Caco-2 (cell line): ENCODE results near the gene SCG5. TPM values are rescaled to one million over a fixed set of nuclear protein-coding genes. Genes with fewer than 3 reads are reported as not detected.

ENCODE experiments used
- BruUV-seq: library from RNA; stranded (reverse); fragments of 400-500 nt; replicated peaks from 2 replicates; lab custom pipeline; 2021; lab: Mats Ljungman, UMichigan
- CTCF ChIA-PET: fragments of 300-600 bp; sonication (Branson Sonifier 250); formaldehyde crosslinking; loops from one replicate; lab custom pipeline; 2022; ENCODE audit warnings: antibody characterized with exemption; lab: Charles Lee
- POLR2A ChIA-PET: fragments of 300-600 bp; sonication (Branson Sonifier 250); formaldehyde crosslinking; loops from one replicate; lab custom pipeline; 2022; ENCODE audit warnings: antibody characterized with exemption; lab: Charles Lee
- DNase-seq, 2 experiments: peaks; one replicate each; pipeline versions ENCODE4 v3.0.0 to v3.0.0-alpha.2; 2020 to 2022
- H3K27me3 ChIP-seq: replicated peaks from 2 replicates; pipeline ENCODE4 v1.6.0; 2011; ENCODE audit warnings: low read length; ENCODE audit not compliant: control insufficient read depth, insufficient read depth
- H3K36me3 ChIP-seq: 2 replicates; pipeline ENCODE4 v1.5.1; 2011; ENCODE audit warnings: low read length; ENCODE audit not compliant: control insufficient read depth, insufficient read depth
- H3K4me1 ChIP-seq: fragments of 250-450 bp; sonication (Bioruptor Pico); 2 replicates; pipeline ENCODE4 v1.5.1; 2020; ENCODE audit warnings: mild to moderate bottlenecking
- H3K4me3 ChIP-seq: 2 replicates; pipeline ENCODE4 v1.5.1; 2011; ENCODE audit warnings: low read depth, mild to moderate bottlenecking, control low read depth, low read length
- H3K9me3 ChIP-seq: fragments of 250-450 bp; sonication (Bioruptor Pico); 2 replicates; pipeline ENCODE4 v1.5.1; 2020; ENCODE audit warnings: mild to moderate bottlenecking, moderate library complexity
- H3K27ac Mint-ChIP-seq: one replicate; pipeline ENCODE4 v1.8.0; 2022; ENCODE audit warnings: mixed read lengths; ENCODE audit not compliant: unreplicated experiment
- H3K27me3 Mint-ChIP-seq: one replicate; pipeline ENCODE4 v1.8.0; 2022; ENCODE audit warnings: mixed read lengths; ENCODE audit not compliant: insufficient read depth, unreplicated experiment
- H3K36me3 Mint-ChIP-seq: one replicate; pipeline ENCODE4 v1.8.0; 2022; ENCODE audit warnings: mild to moderate bottlenecking, mixed read lengths; ENCODE audit not compliant: insufficient read depth, unreplicated experiment
- H3K4me1 Mint-ChIP-seq: one replicate; pipeline ENCODE4 v1.8.0; 2022; ENCODE audit warnings: low read depth, mixed read lengths; ENCODE audit not compliant: unreplicated experiment
- H3K4me3 Mint-ChIP-seq: one replicate; pipeline ENCODE4 v1.8.0; 2022; ENCODE audit warnings: mild to moderate bottlenecking, moderate library complexity, mixed read lengths; ENCODE audit not compliant: unreplicated experiment
- H3K9me3 Mint-ChIP-seq: one replicate; pipeline ENCODE4 v1.8.0; 2022; ENCODE audit warnings: mixed read lengths; ENCODE audit not compliant: unreplicated experiment
- intact Hi-C: fragments of 100-400 bp; cut with micrococcal nuclease; formaldehyde crosslinking; loops from one replicate; pipeline ENCODE4 v1.10.0; 2022; ENCODE audit not compliant: unreplicated experiment
- total RNA-seq: library from RNA; stranded (reverse); gene quantifications from 2 replicates; pipeline ENCODE4 v1.2.3, GENCODE V29; 2022
- TF ChIP-seq, protein P1 (sequence below), 2 experiments: fragments of 200-600 bp in 1 of 2; IDR thresholded peaks; 1 replicate in 1 of 2; 2 replicates in 1 of 2; pipeline versions ENCODE4 v1.5.1 to v1.8.0; 2011 to 2022; ENCODE audit warnings: antibody characterized with exemption in 1 of 2, control low read depth in 1 of 2, inconsistent platforms in 1 of 2, low read depth in 1 of 2, low read length in 1 of 2, mild to moderate bottlenecking in 1 of 2, moderate library complexity in 1 of 2; ENCODE audit not compliant: insufficient read depth in 1 of 2, severe bottlenecking in 1 of 2, unreplicated experiment in 1 of 2

Gene SCG5
- total RNA-seq, 1 experiment from 2014 or later: 1.5 TPM

GRCh38 chr15:32718821-32719716 lies 77.6 kb downstream of the SCG5 start:
- H3K4me3 ChIP-seq: peak overlapping the region; percentile 24
- H3K27me3 ChIP-seq: peaks cover 5% of the 10 kb centered on the region
- no peaks in the 10 kb centered on the region for H3K9me3 Mint-ChIP-seq
- H3K27ac Mint-ChIP-seq: no peak overlapping the region
- peaks cover 6% of the 10 kb centered on the region; the same call in 1 of the 2 replicates for H3K4me1 ChIP-seq
- no peaks in the 10 kb centered on the region for H3K36me3 Mint-ChIP-seq
- no peaks in the 10 kb centered on the region for H3K9me3 ChIP-seq
- no peaks in the 10 kb centered on the region for H3K4me1 Mint-ChIP-seq
- intact Hi-C loops: loop anchor here (5.0 kb wide), 1 partner anchor 57 kb away; no protein-coding TSS in a partner anchor
- TF ChIP-seq, protein P1, sequence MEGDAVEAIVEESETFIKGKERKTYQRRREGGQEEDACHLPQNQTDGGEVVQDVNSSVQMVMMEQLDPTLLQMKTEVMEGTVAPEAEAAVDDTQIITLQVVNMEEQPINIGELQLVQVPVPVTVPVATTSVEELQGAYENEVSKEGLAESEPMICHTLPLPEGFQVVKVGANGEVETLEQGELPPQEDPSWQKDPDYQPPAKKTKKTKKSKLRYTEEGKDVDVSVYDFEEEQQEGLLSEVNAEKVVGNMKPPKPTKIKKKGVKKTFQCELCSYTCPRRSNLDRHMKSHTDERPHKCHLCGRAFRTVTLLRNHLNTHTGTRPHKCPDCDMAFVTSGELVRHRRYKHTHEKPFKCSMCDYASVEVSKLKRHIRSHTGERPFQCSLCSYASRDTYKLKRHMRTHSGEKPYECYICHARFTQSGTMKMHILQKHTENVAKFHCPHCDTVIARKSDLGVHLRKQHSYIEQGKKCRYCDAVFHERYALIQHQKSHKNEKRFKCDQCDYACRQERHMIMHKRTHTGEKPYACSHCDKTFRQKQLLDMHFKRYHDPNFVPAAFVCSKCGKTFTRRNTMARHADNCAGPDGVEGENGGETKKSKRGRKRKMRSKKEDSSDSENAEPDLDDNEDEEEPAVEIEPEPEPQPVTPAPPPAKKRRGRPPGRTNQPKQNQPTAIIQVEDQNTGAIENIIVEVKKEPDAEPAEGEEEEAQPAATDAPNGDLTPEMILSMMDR (IDR thresholded peaks at IDR 0.05; ENCODE audit: insufficient read depth in 1 of 2, low read depth in 1 of 2, low read length in 1 of 2, severe bottlenecking in 1 of 2, unreplicated experiment in 1 of 2): no peak
- H3K4me3 Mint-ChIP-seq: peak overlapping the region; percentile 51
- CTCF ChIA-PET: no interaction called here
- peaks cover 28% of the 10 kb centered on the region for H3K27me3 Mint-ChIP-seq
- BruUV-seq: no TSS peak
- no peak for DNase-seq
- H3K36me3 ChIP-seq: no peaks in the 10 kb centered on the region
- POLR2A ChIA-PET: no interaction called here

- POLR2A ChIA-PET: no interaction called here
- H3K27me3 Mint-ChIP-seq: peaks cover 25% of the 10 kb centered on the region
- intact Hi-C loops: no loop called here
These were observed 80.1 kb downstream of the SCG5 start for GRCh38 chr15:32721596-32721995.

DNA sequence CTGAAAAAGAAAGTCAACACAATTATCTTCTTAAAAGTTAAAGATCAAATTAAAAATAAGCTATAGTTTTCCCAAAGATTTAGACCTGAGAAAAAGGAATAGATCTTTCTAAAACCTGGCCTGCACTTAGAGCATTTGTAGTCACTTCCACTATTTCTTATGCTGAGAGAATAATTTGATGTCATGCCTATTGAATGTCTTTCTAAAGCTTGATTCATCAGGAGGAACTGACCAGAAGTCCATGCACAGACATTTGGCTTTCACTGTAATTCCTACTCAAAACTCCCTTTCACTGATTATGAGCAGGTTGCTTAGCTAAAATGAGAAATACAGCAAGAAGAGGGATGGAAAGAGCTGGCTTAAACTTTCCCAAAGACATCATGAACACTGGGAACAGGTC lies 80.6 kb downstream of the SCG5 start:
- no peaks in the 10 kb centered on the region for H3K36me3 Mint-ChIP-seq
- ChIA-PET POLR2A (no interaction called here), CTCF (no interaction called here)
- H3K27ac Mint-ChIP-seq: no peak overlapping the region
- peaks cover 5% of the 10 kb centered on the region for H3K27me3 ChIP-seq
- no peaks in the 10 kb centered on the region for H3K9me3 ChIP-seq
- H3K36me3 ChIP-seq: no peaks in the 10 kb centered on the region
- no peaks in the 10 kb centered on the region for H3K9me3 Mint-ChIP-seq
- no peak overlapping the region for H3K4me3 ChIP-seq
- peaks cover 20% of the 10 kb centered on the region for H3K27me3 Mint-ChIP-seq
- intact Hi-C loops: no loop called here
- peaks cover 6% of the 10 kb centered on the region; the same call in 1 of the 2 replicates for H3K4me1 ChIP-seq
- no peak for DNase-seq
- BruUV-seq: no TSS peak
- H3K4me3 Mint-ChIP-seq: no peak overlapping the region
- TF ChIP-seq, protein P1 (IDR thresholded peaks at IDR 0.05; ENCODE audit: insufficient read depth in 1 of 2, low read depth in 1 of 2, low read length in 1 of 2, severe bottlenecking in 1 of 2, unreplicated experiment in 1 of 2): no peak
- no peaks in the 10 kb centered on the region for H3K4me1 Mint-ChIP-seq

More at GRCh38 chr15:32721596-32721995, 80.1 kb downstream of the SCG5 start:
- TF ChIP-seq, protein P1 (IDR thresholded peaks at IDR 0.05; ENCODE audit: insufficient read depth in 1 of 2, low read depth in 1 of 2, low read length in 1 of 2, severe bottlenecking in 1 of 2, unreplicated experiment in 1 of 2): no peak
- Mint-ChIP-seq H3K4me3 (no peak overlapping the region), H3K36me3 (no peaks in the 10 kb centered on the region), H3K4me1 (no peaks in the 10 kb centered on the region), H3K9me3 (no peaks in the 10 kb centered on the region), H3K27ac (no peak overlapping the region)
- peak in 1 of 2 experiments; percentile 16 for DNase-seq
- Histone ChIP-seq H3K4me1 (peaks cover 6% of the 10 kb centered on the region; the same call in 1 of the 2 replicates), H3K27me3 (peaks cover 5% of the 10 kb centered on the region), H3K36me3 (no peaks in the 10 kb centered on the region), H3K9me3 (no peaks in the 10 kb centered on the region), H3K4me3 (no peak overlapping the region)
- no TSS peak for BruUV-seq
- CTCF ChIA-PET: no interaction called here
